Measurements from ENCODE around the gene RNPC3.

- TF ChIP-seq CTCF (IDR thresholded peaks at IDR 0.05) (no peak), USF2 (IDR thresholded peaks at IDR 0.05; ENCODE audit: borderline replicate concordance, low read depth, low read length) (no peak), GABPA (IDR thresholded peaks at IDR 0.05; ENCODE audit: low read depth) (no peak), YY1 (IDR thresholded peaks at IDR 0.05; ENCODE audit: low read depth) (no peak), SIN3A (IDR thresholded peaks at IDR 0.05; ENCODE audit: borderline replicate concordance, low read depth, low read length) (no peak), SMC3 (IDR thresholded peaks at IDR 0.05; ENCODE audit: low read depth, low read length) (no peak)
These were observed 29.4 kb upstream of the RNPC3 start for GRCh38 chr1:103496014-103496635.

Measured in SK-N-SH (cell line).